Hematopoietic multipotent progenitor cell treated with erythropoietin and hydrocortisone succinate and interleukin-3 and kit ligand, for 6 days (in vitro differentiated cells): ENCODE measurements around the gene TSC1.

ENCODE experiments used
- DNase-seq: peaks from one replicate; pipeline ENCODE4 v3.0.0-alpha.2; 2015

Gene TSC1

DNA sequence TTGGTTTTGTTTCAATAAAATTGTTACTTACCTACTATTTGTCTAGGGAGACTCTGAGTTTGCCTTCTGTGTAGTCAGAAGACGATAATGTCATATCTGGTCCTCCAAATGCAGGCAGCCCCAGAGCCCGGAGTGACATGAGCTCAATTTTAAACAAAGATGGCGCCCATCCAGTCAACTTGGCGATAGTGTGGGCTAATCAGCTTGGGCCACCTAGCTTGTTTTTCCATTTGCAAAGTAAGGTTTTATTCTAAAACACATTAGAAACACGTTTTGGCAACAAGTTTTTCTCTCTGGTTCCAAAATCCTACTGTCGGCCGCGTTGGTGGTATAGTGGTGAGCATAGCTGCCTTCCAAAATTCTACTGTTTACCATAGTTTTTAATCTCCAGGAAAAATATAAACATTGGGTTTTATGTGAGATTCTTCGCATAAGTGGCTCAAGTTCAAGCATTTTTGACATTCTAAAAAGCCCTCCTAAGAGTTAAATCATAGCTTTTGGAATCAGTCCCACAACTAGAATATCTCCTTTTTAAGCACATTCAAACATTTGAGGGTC, 13.2 kb downstream of the TSC1 start:
- no peak for DNase-seq

DNA sequence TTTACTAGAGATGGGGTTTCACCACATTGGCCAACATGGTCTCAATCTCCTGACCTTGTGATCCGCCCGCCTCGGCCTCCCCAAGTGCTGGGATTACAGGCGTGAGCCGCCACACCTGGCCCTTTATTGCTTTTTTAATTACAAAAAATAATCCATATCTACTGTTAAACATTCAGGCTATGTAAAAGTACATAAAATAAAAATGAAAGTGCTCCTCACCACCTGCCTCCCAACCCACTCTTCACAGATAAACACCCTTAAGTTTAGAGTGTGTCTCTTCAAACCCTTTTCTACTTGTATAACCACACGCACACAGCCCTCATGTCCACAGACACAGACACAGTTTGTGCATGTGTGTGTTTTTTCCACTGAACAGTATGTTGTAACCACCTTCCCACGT, 16.7 kb downstream of the TSC1 start:
- no peak for DNase-seq

DNA sequence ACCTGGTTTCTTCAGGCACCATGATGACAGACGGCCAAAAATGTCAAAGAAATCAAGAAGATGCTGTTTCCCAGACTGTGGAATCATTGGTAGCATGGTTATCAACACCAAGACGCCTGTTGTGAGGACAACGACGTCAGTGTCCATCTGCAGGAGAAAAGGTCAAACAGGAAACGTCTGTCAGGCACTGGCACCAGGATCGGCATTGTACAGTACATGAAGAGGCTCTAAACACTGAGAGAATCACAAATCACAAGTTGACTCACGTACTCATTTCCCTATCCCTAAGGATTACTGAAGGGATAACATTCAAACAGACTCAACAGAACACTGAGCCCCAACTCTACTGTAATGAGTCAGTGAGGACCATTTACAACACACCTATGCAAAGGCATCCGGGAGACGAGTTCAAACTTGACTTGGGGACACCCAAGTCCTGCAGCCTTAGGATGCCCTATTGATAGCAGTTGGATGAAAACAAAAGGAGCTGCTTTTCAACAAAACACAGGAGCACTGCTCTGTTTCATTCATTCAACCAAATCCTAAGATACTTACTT, 21.0 kb downstream of the TSC1 start:
- DNase-seq: no peak

DNA sequence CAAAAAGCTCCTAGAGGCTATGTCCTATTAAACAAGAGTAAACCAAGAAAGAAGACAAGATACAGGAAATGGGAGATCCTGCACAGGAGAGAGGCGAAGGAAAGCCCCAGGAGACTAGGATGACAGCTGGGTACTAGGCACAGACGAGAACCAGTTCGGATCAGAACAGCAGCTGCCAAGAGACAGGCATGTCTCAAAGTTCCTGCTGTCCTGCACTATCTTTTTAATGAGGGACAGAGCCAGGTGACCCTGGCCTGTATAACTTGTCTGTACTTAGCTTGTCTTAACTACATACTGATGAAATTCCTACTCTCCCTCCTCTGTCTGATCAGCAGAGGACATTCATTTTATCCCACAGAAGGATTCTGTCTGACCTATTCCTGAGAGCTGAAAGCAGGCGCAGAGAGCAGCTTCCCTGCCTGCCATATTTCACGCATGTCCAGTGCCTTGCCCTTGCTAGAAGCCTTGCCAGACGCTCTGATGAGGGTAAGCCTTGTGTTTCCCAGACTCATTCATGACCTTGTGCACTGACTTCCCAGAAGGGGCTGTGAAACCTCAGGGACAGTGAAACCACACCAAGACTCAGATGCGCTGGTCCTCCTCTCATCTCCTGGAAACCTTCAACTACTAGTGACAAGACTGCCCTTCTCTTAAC, 24.7 kb downstream of the TSC1 start:
- no peak for DNase-seq

DNA sequence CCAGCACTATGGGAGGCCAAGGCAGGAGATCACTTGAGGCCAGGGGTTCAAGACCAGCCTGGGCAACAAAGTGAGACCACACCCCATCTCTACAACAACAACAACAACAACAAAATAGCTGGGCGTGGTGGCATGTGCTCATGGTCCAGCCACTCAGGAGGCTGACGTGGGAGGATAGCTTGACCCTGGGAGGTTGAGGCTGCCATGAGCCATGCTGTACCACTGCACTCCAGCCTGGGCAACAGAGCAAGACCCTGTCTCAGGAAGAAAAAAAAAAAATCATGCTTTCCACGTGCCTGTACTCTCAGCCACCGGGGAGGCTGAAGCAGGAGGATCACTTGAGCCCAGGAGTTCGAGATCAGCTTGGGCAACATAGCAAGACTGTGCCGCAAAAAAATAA, 29.5 kb downstream of the TSC1 start:
- no peak for DNase-seq

DNA sequence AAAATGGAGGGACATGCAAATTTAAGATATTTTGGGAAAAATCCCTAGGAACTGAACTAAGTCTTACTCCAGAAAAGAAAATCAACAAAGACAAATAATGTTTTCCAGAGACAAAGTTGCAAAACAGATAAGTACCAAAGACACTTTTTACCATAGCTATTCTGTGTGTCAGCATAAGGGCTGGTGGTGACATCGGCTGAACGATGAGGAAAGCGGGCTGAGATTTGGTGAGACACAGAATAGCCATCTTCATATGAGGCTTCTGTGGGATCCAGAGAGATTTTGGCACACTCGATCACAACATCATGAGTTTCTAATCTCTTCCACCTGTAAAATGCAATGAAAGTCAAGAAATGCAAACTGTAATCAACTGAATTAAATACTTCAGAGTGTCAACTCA, 32.3 kb downstream of the TSC1 start:
- DNase-seq: no peak

DNA sequence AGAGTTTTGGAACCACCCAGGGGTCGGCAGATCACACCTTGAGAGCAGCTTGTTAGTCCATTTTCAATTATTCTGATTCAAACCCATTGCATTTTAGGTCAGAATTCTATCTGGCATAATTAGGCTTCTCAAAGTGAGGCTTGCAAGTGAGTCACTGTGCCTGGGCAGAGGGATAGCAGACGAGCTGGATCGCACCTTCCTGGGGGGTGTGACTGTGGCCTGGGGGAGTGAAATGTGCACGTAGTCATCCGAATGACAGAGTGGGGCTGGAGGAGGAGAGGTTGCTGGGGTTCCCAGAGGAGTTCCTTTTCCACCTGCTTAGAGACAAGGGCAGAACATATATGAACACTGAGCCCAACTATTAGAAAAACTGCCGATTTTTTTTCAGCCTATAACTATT, 34.0 kb downstream of the TSC1 start:
- DNase-seq: no peak

DNA sequence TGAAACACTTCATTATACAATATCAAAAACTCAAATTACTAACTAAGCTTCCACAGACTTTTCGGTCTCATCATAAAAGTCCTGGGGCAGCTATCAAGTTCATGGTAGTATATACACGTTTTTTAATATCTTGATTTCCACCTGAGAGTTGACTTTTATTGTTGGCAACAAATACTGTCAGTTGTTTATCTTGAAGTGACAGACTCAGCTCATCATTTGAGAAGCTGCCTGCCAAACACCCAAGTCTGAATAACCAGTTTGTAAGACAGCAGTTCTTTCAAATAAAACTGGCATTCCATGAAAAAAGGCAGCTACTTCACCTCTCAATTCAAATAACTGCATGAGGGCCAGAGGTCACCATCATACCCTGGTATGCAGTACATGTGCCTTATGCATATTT, 35.1 kb downstream of the TSC1 start:
- peak; percentile 19 for DNase-seq

DNA sequence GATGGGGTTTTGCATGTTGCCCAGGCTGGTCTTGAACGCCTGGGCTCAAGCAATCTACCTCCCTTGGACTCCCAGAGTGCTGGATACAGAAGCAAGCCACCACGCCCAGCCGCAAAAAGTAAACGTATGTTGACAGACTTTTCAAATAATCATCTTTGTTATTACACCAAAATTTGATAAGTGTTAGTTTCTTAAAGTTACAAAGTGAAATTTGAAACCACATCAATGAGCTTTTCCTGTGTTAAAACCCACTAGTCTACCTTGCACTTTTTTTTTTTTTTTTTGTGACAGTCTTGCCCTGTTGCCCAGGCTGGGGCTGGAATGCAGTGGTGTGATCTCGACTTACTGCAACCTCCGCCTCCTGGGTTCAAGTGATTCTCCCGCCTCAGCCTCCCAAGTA, 35.8 kb downstream of the TSC1 start:
- DNase-seq: no peak

DNA sequence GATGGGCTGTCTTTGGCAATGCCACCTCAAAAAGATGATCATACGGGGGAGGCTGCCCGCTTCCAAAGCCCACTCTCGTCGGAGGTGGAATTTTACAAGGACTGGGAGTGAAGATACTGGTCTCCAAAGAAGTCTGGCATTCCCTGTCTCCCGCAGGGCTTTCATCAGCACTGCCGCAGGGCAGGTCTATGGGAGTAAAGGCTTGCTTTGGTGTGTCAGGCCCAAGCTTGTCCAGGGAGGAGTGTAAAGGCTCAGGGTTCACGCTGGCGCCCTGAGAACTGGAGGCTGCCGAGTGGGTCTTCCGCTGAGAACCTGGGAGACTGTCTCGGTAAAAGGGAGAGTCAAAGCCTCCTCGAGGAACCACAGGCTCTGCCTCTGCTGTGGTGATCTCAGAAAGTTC, 38.7 kb downstream of the TSC1 start:
- DNase-seq: no peak

DNA sequence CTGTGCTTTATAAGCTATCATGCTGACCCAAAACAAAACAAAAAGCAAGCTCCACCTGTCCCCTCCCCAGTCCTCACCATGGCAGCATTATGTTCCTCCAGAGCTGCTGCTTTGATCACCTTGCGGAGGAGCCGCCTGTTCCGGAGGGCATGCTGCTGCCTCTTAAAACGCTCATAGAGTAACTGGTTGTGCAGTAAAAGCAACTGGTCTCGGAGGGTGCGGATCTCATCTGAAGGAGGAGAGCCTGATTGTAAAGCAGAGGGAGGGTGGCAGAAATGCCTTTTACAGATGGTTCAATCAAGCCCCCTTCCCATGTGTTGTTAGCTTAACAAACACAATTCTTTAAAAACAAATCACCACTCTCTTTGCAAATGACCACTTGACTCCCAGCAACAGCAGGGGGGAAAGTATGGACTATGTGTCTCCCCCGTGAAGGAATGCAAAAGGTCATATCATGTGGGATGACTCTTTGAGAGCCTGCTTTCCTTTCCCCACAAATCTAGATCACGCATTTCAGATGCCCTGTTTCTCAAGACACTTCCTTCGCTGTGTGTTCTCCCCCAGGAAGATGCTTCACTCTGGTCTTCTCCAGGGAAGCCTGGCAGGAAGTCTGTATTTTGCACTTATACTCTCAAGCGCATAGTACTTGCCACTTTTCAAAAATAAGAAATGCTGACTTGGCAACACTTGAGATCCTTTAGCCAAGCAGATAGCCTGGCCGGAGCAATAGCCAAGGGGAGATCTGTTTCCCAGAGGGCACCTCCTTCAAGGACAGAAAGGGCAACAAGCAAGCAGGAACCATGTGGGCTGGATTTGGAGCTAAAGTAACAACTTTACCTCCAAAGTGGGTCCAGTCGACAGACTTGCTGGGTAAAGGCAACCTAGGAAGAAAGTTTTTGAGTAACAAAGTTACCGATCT, 40.6 kb downstream of the TSC1 start:
- DNase-seq: no peak

DNA sequence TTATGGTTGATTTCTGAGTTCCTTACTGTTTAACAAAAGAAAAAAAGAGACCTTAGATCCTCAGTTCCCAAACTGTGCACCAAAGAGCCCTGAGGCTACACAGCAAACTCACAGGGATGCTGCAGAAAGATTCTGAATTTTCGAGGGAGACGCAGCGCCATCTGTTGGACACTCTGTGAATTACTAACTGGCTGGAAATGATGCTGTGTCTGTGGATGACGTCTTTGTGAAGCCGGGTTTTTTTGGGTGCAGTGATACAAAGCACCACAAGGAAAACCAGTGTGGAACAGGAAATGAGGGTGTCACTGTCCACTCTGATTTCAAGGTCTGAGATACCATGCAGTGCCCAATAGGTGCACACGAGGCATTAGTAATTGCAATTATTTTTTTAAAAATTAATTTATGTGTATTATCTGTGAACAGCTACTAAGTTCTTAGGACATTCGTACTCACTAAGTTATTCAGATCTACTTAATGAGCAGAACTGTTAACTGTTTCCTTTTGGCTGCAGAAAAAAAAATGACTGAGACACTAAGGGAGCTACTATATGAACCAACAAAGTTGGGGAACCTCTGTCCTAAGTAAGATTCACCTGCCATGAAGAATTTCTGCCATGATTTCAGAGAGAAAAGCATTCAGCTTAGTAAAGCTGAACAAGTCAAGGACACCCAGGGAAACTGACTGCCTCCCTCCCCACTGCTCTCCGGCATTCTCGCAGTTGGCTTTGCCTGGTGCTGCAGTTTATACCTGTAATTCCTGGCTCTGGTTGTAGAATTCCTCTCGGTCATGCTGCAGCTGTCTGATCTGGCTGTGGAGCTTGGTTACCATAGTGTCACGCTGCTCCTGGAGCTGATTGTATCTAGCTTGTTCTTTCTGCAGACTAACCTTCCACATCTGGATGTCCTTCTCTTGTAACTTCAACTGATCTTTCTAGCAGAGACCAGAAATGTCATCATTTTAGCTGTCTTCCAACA, 42.3 kb downstream of the TSC1 start:
- peak; percentile 90 for DNase-seq

DNA sequence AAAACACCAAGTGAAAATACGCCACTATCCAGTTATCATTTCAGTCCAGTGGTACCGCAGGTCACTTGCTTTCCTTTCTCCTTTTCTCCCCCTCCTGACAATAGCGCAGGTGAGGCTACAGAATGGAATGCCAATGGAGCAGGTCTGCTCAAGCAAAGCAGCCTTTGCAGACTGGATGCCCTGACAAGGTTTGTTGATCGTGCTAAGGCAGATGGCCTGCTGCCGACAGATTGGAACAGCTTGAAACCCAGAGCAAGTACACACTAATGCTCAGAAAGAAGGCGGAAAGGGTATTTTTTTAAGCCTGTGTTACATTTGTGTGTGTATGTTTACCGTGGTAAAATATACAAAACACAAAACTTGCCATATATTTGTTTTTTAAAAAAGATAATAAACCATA, 46.4 kb downstream of the TSC1 start:
- DNase-seq: no peak

DNA sequence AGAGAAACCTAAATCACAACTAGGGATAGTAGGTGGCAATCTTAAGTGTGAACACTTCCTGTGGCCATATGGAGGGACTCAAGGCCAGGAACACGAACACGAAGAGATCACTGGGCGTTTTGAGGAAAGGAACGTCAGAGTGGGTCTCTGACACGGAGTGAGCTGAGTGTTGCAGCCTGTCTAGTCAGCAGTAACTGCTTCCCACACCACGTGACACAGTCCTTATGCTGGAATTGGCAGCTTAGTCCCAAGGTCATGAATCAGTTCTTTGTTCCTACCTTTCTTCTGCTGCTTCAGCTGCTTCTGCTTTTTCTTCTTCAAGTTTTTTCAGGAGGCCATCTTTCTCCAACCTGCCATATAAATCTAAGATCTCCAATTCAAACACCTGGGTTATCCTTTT, 47.5 kb downstream of the TSC1 start:
- DNase-seq: no peak

DNA sequence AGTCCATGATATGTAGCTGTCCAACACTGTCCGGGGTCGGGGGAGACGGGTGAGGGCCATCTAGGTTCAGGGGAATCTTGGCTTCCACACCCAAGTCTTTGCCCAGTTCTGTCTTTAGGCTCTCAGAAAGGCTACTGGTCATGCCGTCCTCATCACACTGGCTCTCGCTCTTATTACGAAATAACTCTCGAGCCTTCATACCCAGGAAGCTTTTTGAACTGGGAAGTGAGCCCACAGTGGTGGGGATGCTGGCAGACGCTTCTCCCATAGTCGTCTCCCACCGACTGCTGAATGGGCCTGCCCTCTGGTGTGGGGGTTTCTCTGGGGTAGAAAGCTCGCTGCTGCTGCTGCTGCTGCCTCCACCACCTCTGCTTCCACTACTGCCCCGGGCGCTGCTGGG, 48.2 kb downstream of the TSC1 start:
- no peak for DNase-seq

DNA sequence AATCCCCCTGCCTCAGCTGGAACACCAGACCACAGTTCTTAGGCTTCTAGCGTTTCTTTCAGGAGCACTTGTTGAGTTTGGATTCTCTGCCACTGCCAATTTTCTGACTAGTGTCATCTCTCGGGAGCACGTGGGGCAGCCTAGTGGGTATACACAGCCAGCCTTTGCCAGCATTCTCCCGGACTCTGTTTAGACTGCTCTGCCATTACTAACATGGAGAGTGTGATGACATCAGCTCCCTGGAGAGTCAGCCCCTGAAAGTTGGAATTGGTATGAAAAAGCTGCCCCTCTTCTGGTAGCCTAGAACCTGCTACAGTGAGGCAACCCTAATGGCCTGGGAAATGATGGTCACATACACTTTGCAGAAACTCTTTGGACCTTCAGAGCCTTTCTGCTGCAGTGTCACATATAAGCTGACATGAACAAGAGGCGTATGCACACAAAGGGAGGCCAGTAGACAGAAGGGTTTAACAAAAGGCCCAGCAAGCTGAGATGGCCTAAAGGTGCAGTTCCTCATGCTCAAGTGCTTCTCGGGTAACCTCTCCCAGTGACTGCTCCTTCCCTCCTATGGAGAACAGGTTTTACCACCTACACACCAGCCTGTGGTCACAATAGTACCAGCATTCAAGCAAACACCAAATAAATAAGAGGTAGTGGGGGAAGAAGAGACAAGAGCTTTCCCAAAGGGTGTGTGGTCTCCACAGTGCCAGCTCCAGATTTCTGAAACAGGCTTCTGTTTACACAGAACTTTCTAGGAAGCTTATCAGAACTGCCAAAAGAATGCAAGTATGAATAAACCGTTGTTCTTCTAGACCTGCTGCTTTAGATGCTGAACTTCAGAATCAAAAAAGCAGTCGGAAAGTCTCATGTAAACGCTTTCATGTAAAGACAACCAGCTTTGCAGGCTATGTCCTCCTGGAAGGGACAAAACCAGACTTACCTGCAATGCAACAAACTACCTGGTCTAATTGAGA, 49.3 kb downstream of the TSC1 start:
- peak; percentile 34 for DNase-seq

DNA sequence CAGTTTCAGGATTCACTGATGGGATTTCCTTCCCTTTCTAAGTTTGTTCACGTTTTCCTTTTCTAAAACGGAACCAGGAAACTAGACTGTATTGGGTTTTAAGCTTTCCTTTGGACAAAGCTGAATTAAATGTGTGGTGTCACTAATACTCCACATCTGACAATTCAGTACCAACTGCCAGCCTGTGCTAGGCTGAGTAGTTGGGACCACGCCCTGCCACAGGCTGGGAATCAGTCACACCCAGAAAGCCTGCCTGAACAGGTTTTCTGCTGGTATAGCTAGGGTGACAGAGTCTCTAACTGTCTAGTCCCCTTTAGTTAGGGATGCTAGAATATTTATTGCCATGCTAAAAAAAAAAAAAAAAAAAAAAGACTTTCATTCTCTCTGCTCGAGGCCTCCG, 50.1 kb downstream of the TSC1 start:
- DNase-seq: peak; percentile 97

DNA sequence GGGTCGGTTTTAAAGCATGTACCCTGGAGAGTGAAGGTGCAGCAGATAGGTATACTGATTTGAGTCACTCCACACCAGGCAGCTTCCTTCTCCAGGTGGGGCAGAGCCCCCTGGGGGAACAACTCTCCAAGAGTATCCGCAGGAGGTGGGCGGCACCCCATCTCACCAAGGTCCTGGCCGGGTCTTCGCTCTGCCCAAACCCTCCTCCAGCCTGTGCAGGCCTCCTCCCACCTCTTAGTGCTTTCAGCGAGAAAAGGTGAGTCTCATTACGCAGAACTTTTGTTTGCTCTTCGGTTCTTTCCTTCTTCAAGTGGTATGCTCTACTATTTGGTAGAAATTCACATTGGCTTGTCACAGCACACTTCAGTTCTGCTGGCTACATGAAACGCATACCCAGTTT, 52.0 kb downstream of the TSC1 start:
- DNase-seq: no peak

DNA sequence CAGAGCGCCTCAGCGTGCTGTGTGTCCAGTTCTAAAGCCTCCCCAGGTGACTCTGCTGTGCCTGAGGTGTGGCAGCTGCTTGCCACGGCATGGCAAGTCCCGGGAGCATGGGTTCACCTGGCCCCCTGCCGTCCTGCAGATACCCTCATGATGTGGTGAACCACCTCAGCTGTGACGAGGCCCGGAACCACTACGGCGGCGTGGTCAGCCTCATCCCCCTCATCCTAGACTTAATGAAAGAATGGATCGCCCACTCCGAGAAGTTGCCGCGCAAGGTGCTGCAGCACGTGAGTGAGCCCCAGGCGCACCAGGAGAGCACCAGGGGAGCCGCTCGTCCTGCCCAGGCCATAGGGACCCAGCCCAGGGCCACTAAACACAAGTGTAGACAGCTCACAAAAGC, 56.3 kb downstream of the TSC1 start:
- no peak for DNase-seq

DNA sequence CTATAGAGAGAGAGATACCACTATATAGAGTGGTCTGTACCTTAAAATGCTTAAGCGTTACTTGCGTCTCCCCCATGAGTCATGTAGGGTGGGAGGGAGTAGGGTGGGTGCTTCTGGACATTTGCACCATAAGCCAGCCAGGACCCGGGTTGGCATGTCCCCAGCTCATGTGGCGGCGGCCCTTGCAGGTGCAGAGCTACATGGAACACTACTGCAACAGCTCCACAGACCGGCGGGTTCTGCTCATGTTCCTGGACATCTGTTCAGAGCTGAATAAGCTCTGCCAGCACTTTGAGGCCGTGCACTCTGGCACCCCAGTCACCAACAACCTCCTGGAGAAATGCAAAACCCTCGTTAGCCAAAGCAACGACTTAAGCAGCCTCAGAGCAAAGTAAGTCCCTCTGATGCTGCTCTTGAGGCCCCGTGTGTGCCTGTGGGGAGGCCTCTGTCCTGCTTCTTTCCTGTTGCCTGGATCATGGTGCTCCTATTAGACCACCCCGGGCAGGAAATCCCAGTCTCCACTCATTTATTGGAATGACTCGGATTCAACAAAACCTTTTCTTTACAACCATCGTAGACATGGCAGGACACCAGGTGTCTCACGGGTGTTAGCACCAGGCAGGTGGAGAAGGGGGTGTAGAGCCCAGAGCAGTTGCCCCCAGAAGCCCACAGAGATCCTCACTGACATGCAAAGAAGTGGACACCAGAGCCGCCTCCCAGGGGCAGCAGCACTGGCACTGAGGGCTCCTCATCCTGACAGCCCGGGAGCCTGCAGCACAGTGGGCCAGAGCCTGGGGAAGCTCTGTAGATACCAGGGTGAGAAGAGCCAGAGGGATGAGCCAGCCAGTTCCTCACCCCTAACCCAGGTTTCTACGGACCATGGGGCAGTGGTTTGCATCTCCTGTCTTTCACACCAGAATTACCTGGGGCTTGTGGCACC, 57.0 kb downstream of the TSC1 start:
- no peak for DNase-seq
